HepG2 (cell line): ENCODE data around the gene SLC18A2. TPM values are rescaled to one million over a fixed set of nuclear protein-coding genes. Genes with fewer than 3 reads are reported as not detected.

Experiments used
- ARID5B ChIP-seq: IDR thresholded peaks from 2 replicates; pipeline ENCODE4 v1.4.0; 2020; ENCODE audit warnings: mild to moderate bottlenecking, missing genetic modification reagents
- CEBPB ChIP-seq: IDR thresholded peaks from 2 replicates; pipeline ENCODE4 v1.6.1; 2011; ENCODE audit warnings: low read depth, low read length, improper control_type of control experiment, borderline replicate concordance
- HOXA5 ChIP-seq: sonication (generic); formaldehyde crosslinking; IDR thresholded peaks from 2 replicates; pipeline ENCODE4 v1.4.0; 2020; ENCODE audit warnings: missing genetic modification reagents
- IKZF5 ChIP-seq: IDR thresholded peaks from 2 replicates; pipeline ENCODE4 v1.6.1; 2018; ENCODE audit warnings: missing genetic modification reagents, mild to moderate bottlenecking, missing compliant biosample characterization
- JDP2 ChIP-seq: sonication (generic); formaldehyde crosslinking; IDR thresholded peaks from 2 replicates; pipeline ENCODE4 v1.8.1; 2022; ENCODE audit warnings: missing genetic modification reagents, borderline replicate concordance
- KMT2A ChIP-seq: sonication (generic); formaldehyde crosslinking; IDR thresholded peaks from 2 replicates; pipeline ENCODE4 v1.4.0; 2020; ENCODE audit warnings: missing genetic modification reagents
- MTERF4 ChIP-seq: sonication (generic); formaldehyde crosslinking; IDR thresholded peaks from 2 replicates; pipeline ENCODE4 v1.8.0; 2023; ENCODE audit warnings: mild to moderate bottlenecking, missing genetic modification reagents
- PAF1 ChIP-seq: IDR thresholded peaks from 2 replicates; pipeline ENCODE4 v1.6.1; 2016; ENCODE audit warnings: missing genetic modification reagents, missing compliant biosample characterization
- POLR2G ChIP-seq: fragments of 200-400 bp; formaldehyde crosslinking; IDR thresholded peaks from 2 replicates; pipeline ENCODE4 v1.6.1; 2018; ENCODE audit warnings: mild to moderate bottlenecking, low read depth, low read length, moderate library complexity
- SIN3A ChIP-seq: IDR thresholded peaks from 2 replicates; pipeline ENCODE4 v1.6.1; 2011; ENCODE audit warnings: low read depth, mild to moderate bottlenecking, control low read depth, low read length, borderline replicate concordance
- ZBTB2 ChIP-seq: sonication (generic); formaldehyde crosslinking; IDR thresholded peaks from 2 replicates; pipeline ENCODE4 v1.8.0; 2022; ENCODE audit warnings: low read depth, missing genetic modification reagents
- ZBTB25 ChIP-seq: IDR thresholded peaks from 2 replicates; pipeline ENCODE4 v1.6.1; 2018; ENCODE audit warnings: missing genetic modification reagents
- ZBTB7B ChIP-seq: sonication (generic); formaldehyde crosslinking; IDR thresholded peaks from 2 replicates; pipeline ENCODE4 v1.4.0; 2020; ENCODE audit warnings: missing genetic modification reagents
- ZNF280D ChIP-seq: sonication (generic); formaldehyde crosslinking; IDR thresholded peaks from 2 replicates; pipeline ENCODE4 v1.5.1; 2020; ENCODE audit warnings: mild to moderate bottlenecking, missing genetic modification reagents
- ZNF282 ChIP-seq: fragments of 450-650 bp; IDR thresholded peaks from 2 replicates; pipeline ENCODE4 v1.6.1; 2018; ENCODE audit not compliant: partially characterized antibody
- ZNF564 ChIP-seq: sonication (generic); formaldehyde crosslinking; IDR thresholded peaks from 2 replicates; pipeline ENCODE4 v1.8.1; 2023; ENCODE audit warnings: mild to moderate bottlenecking, missing genetic modification reagents
- ZNF782 ChIP-seq: sonication (generic); formaldehyde crosslinking; IDR thresholded peaks from 2 replicates; pipeline ENCODE4 v1.4.0; 2020; ENCODE audit warnings: missing genetic modification reagents, mild to moderate bottlenecking, borderline replicate concordance
- polyA plus RNA-seq, 8 experiments: library from polyadenylated mRNA; depleted of rRNA in 3 of 8; stranded (reverse) in 7 of 8; unstranded in 1 of 8; fragments of >200 nt; fragmentation: Illumina TruSeq in 4 of 8; extraction: Trizol in 4 of 8; gene quantifications; 2 replicates each; pipeline versions ENCODE4 v1.2.1 to v1.2.3, GENCODE V29; 2011 to 2016; ENCODE audit warnings: low read depth in 4 of 8, missing spikeins in 1 of 8, mixed read lengths in 1 of 8; ENCODE audit not compliant: insufficient read depth in 1 of 8
- total RNA-seq, 5 experiments: library from RNA; depleted of rRNA; stranded (reverse); fragments of >200 nt; fragmentation: Illumina TruSeq; extraction: Trizol; gene quantifications; 2 replicates each; pipeline ENCODE4 v1.2.3, GENCODE V29; 2016; ENCODE audit warnings: low read depth in 1 of 5

The SLC18A2 gene
- total and polyA plus RNA-seq, 2 of the 13 experiments (the other 11 are each of a cell fraction or from before 2014, with no cell fraction given) = not detected

- TF ChIP-seq MTERF4 (CRISPR knock-in tag) (peak; percentile 55; the same call in 1 of the 2 replicates), ZNF282 (no peak), POLR2G (no peak), JDP2 (CRISPR knock-in tag) (no peak), PAF1 (CRISPR knock-in tag) (no peak), CEBPB (no peak), ZNF564 (CRISPR knock-in tag) (no peak), KMT2A (CRISPR knock-in tag) (peak; percentile 68), ARID5B (CRISPR knock-in tag) (peak; percentile 59; the same call in 1 of the 2 replicates), ZBTB2 (0 out of 2 replicates have a peak, but pooled peaks have one; percentile 33), SIN3A (no peak), IKZF5 (CRISPR knock-in tag) (peak; percentile 70; the same call in 1 of the 2 replicates), HOXA5 (CRISPR knock-in tag) (peak; percentile 75; the same call in 1 of the 2 replicates), ZNF782 (CRISPR knock-in tag) (peak; percentile 46; the same call in 1 of the 2 replicates), ZNF280D (0 out of 2 replicates have a peak, but pooled peaks have one; percentile 29), ZBTB7B (CRISPR knock-in tag) (peak; percentile 66; the same call in 1 of the 2 replicates), ZBTB25 (0 out of 2 replicates have a peak, but pooled peaks have one; percentile 40)
Observed at GRCh38 chr10:117216611-117217195, 24.2 kb upstream of the SLC18A2 start (continued).
